B cell (primary cell): ENCODE results near the gene SOX8. TPM values are rescaled to one million over a fixed set of nuclear protein-coding genes. Genes with fewer than 3 reads are reported as not detected.
"Not testable (repeated sequence)": the region's sequence is repeated elsewhere in the genome, so short reads cannot be mapped to it uniquely, and the experiment has no call there.

Source experiments
- ATAC-seq: fragments of 200-7000 bp; cut with Tn5 transposase; one replicate; pipeline ENCODE4 v1.10.0; 2021; ENCODE audit warnings: low read depth, mild to moderate bottlenecking, moderate number of reproducible peaks, moderate library complexity
- CTCF ChIA-PET: fragments of 350-600 bp; sonication (Branson Sonifier 250); formaldehyde crosslinking; loops from one replicate; lab custom pipeline; 2021; ENCODE audit warnings: antibody characterized with exemption, inconsistent platforms; lab: Charles Lee
- POLR2A ChIA-PET: fragments of 350-600 bp; sonication (Branson Sonifier 250); formaldehyde crosslinking; loops from one replicate; lab custom pipeline; 2021; ENCODE audit warnings: antibody characterized with exemption; lab: Charles Lee
- DNase-seq: peaks from one replicate; pipeline ENCODE4 v3.0.0; 2013
- H2AFZ ChIP-seq: 2 replicates; pipeline ENCODE4 v1.6.1; 2012; ENCODE audit warnings: mild to moderate bottlenecking, low read depth, low read length; ENCODE audit not compliant: insufficient read depth, poor library complexity, severe bottlenecking
- H3K27ac ChIP-seq, 2 donors: 1 replicate in 1 of 2; 2 replicates in 1 of 2; pipeline ENCODE4 v1.5.1; 2012 to 2013; ENCODE audit warnings: low read length in 2 of 2, mild to moderate bottlenecking in 2 of 2, moderate library complexity in 1 of 2
- H3K27me3 ChIP-seq, 4 experiments: fragments of 200-600 bp in 1 of 4; sonication (generic) in 1 of 4; replicated peaks in 1 of 4; 1 replicate in 2 of 4; 2 replicates in 2 of 4; pipeline versions ENCODE4 v1.6.1 to v1.7.0; 2013 to 2016; ENCODE audit warnings: low read length in 3 of 4, mild to moderate bottlenecking in 2 of 4, mixed read lengths in 1 of 4, moderate library complexity in 1 of 4; ENCODE audit not compliant: insufficient read depth in 4 of 4, control insufficient read depth in 3 of 4; ENCODE audit errors: control extremely low read depth in 1 of 4
- H3K36me3 ChIP-seq, 2 experiments: replicated peaks in 1 of 2; 1 replicate in 1 of 2; 2 replicates in 1 of 2; pipeline versions ENCODE4 v1.6.1 to v1.7.1; 2013; ENCODE audit warnings: low read length in 1 of 2; ENCODE audit not compliant: insufficient read depth in 2 of 2, control insufficient read depth in 1 of 2; ENCODE audit errors: control extremely low read depth in 1 of 2, extremely low read depth in 1 of 2
- H3K4me1 ChIP-seq, 2 donors: fragments of 200-600 bp in 1 of 2; sonication (generic) in 1 of 2; 1 replicate in 1 of 2; 2 replicates in 1 of 2; pipeline versions ENCODE4 v1.5.1 to v1.6.1; 2013 to 2017; ENCODE audit warnings: low read length in 2 of 2; ENCODE audit not compliant: control insufficient read depth in 2 of 2, insufficient read depth in 2 of 2
- H3K4me2 ChIP-seq: replicated peaks from 2 replicates; pipeline ENCODE3; 2012; ENCODE audit warnings: mild to moderate bottlenecking, low read depth, low read length; ENCODE audit not compliant: poor library complexity, severe bottlenecking
- H3K4me3 ChIP-seq, 5 experiments: fragments of 200-600 bp in 1 of 5; sonication (generic) in 1 of 5; 1 replicate in 3 of 5; 2 replicates in 2 of 5; pipeline versions ENCODE4 v1.5.1 to v1.7.0; 2011 to 2016; ENCODE audit warnings: low read length in 4 of 5, mild to moderate bottlenecking in 4 of 5, low read depth in 2 of 5, control low read depth in 1 of 5, moderate library complexity in 1 of 5; ENCODE audit not compliant: insufficient read depth in 1 of 5; ENCODE audit errors: control extremely low read depth in 1 of 5, extremely low read depth in 1 of 5
- H3K79me2 ChIP-seq: fragments of 200-600 bp; sonication (generic); one replicate; pipeline ENCODE4 v1.6.0; 2016; ENCODE audit warnings: low read length; ENCODE audit not compliant: control insufficient read depth, insufficient read depth
- H3K9ac ChIP-seq: fragments of 200-600 bp; sonication (generic); 2 replicates; pipeline ENCODE4 v1.6.1; 2017; ENCODE audit warnings: mild to moderate bottlenecking, low read length, moderate library complexity
- H3K9me3 ChIP-seq, 3 donors: one replicate each; pipeline versions ENCODE4 v1.6.1 to v1.7.1; 2013; ENCODE audit warnings: low read length in 2 of 3; ENCODE audit not compliant: control insufficient read depth in 2 of 3, insufficient read depth in 1 of 3; ENCODE audit errors: control extremely low read depth in 1 of 3
- H4K20me1 ChIP-seq: 2 replicates; pipeline ENCODE4 v1.6.0; 2012; ENCODE audit warnings: mild to moderate bottlenecking, low read length; ENCODE audit not compliant: insufficient read depth, control insufficient read depth, poor library complexity, severe bottlenecking
- H3K27ac Mint-ChIP-seq: one replicate; pipeline ENCODE4 v1.8.0; 2021; ENCODE audit warnings: mixed read lengths
- H3K27me3 Mint-ChIP-seq: one replicate; pipeline ENCODE4 v1.8.0; 2021; ENCODE audit warnings: mixed read lengths
- H3K4me1 Mint-ChIP-seq: one replicate; pipeline ENCODE4 v1.8.0; 2021; ENCODE audit warnings: mixed read lengths
- H3K4me3 Mint-ChIP-seq: one replicate; pipeline ENCODE4 v1.8.0; 2021; ENCODE audit warnings: mixed read lengths
- H3K9me3 Mint-ChIP-seq: one replicate; pipeline ENCODE4 v1.8.0; 2022; ENCODE audit warnings: mixed read lengths; ENCODE audit not compliant: insufficient read depth
- EZH2 ChIP-seq: IDR thresholded peaks from 2 replicates; pipeline ENCODE4 v1.6.1; 2012; ENCODE audit warnings: borderline replicate concordance, low read depth, mild to moderate bottlenecking, moderate library complexity, low read length; ENCODE audit not compliant: insufficient read depth, poor library complexity, severe bottlenecking
- WGBS: methylation state at CpG from one replicate; pipeline ENCODE4 v1.1.5; 2013; ENCODE audit warnings: missing lambda C conversion rate; ENCODE audit not compliant: insufficient coverage; 5-methylcytosine and 5-hydroxymethylcytosine counted together
- intact Hi-C: fragments of 100-400 bp; cut with micrococcal nuclease; formaldehyde crosslinking; loops from one replicate; pipeline ENCODE4 v1.10.0; 2022
- polyA plus RNA-seq: library from polyadenylated mRNA; depleted of rRNA; stranded (reverse); fragments of >200 nt; gene quantifications from 2 replicates; pipeline ENCODE4 v1.2.3, GENCODE V29; 2012
- total RNA-seq, 2 donors: library from RNA; stranded (reverse); fragments of 120-200 nt in 1 of 2; gene quantifications; 1 replicate in 1 of 2; 2 replicates in 1 of 2; pipeline versions ENCODE4 v1.2.3 to v1.2.4, GENCODE V29; 2013 to 2022
- TF ChIP-seq, protein P1 (sequence below): fragments of 200-600 bp; IDR thresholded peaks from one replicate; pipeline ENCODE4 v1.8.0; 2022; ENCODE audit warnings: antibody characterized with exemption, mild to moderate bottlenecking

Gene SOX8
- total and polyA plus RNA-seq, 2 donors (not counting 1 experiment from before 2014, with no cell fraction given) = 0.03 to 1.2 TPM

DNA sequence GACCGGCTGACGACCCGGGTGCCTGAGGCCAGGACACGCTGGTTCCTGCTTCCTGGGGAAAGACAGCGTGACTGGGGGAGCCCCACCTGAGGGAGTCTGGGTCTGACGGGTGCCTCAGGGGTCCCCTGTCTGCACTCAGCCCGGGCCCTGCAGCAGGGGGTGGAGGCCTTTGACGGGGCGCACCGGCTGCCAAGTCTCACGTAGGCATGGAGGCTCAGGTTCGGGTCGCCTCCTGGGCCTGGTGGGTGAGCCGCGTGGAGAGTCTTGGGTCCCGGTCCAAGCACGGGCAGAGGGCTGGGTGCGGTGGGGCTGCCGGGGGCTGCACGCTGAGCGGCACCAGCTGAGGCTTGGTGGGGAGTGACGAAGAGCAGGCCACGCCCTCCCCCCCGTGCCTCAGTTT lies 40.9 kb downstream of the SOX8 start:
- ATAC-seq (no peak), DNase-seq (no peak)
- peaks cover 0 to 6% (median 0%) of the 10 kb centered on the region in 4 experiments for H3K27me3 ChIP-seq
- no peak overlapping the region for H3K4me3 ChIP-seq
- H3K79me2 ChIP-seq = no peaks in the 10 kb centered on the region
- H4K20me1 ChIP-seq = no peaks in the 10 kb centered on the region
- WGBS = 74% methylated on average over 24 of the region's 24 CpGs
- Mint-ChIP-seq H3K27me3 (peaks cover 3% of the 10 kb centered on the region), H3K4me1 (no peaks in the 10 kb centered on the region), H3K4me3 (no peak overlapping the region), H3K9me3 (no peaks in the 10 kb centered on the region), H3K27ac (no peak overlapping the region)
- no peak overlapping the region for H3K27ac ChIP-seq
- no peaks in the 10 kb centered on the region for H3K36me3 ChIP-seq
- ChIA-PET CTCF (no interaction called here), POLR2A (no interaction called here)
- peaks cover 0 to 3% (median 0%) of the 10 kb centered on the region in 3 donors for H3K9me3 ChIP-seq
- H3K4me1 ChIP-seq = no peaks in the 10 kb centered on the region
- intact Hi-C loops = no loop called here
- H3K4me2 ChIP-seq = no peak overlapping the region
- TF ChIP-seq, protein P1, sequence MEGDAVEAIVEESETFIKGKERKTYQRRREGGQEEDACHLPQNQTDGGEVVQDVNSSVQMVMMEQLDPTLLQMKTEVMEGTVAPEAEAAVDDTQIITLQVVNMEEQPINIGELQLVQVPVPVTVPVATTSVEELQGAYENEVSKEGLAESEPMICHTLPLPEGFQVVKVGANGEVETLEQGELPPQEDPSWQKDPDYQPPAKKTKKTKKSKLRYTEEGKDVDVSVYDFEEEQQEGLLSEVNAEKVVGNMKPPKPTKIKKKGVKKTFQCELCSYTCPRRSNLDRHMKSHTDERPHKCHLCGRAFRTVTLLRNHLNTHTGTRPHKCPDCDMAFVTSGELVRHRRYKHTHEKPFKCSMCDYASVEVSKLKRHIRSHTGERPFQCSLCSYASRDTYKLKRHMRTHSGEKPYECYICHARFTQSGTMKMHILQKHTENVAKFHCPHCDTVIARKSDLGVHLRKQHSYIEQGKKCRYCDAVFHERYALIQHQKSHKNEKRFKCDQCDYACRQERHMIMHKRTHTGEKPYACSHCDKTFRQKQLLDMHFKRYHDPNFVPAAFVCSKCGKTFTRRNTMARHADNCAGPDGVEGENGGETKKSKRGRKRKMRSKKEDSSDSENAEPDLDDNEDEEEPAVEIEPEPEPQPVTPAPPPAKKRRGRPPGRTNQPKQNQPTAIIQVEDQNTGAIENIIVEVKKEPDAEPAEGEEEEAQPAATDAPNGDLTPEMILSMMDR = no peak
- TF ChIP-seq EZH2 = no peak
- no peak overlapping the region for H2AFZ ChIP-seq
- no peak overlapping the region for H3K9ac ChIP-seq

DNA sequence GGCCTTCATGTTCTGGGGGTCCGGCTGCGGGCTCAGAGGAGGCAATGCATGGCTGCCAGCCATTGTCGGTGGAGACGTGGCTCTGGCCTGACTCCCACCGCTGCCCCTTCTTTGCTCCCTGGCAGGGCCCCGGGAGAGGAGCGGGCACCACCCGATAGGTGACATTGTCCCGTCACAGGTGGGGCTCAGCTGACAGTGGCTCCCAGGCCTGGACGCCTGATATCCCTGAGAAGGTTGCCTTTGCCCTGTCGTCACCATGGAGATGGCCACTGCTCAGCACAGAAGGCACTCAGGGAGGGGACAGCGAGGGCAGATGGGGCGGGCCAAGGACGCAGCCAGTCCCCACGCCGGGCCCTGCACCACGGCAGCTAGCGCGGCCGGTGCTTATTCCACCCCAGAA lies 42.6 kb downstream of the SOX8 start:
- ChIA-PET POLR2A (no interaction called here), CTCF (no interaction called here)
- TF ChIP-seq EZH2 = no peak
- TF ChIP-seq, protein P1 = no peak
- no peaks in the 10 kb centered on the region for H3K4me1 ChIP-seq
- no peak overlapping the region for H3K4me3 ChIP-seq
- H3K36me3 ChIP-seq = no peaks in the 10 kb centered on the region
- no peak overlapping the region for H3K9ac ChIP-seq
- Mint-ChIP-seq H3K27me3 (peaks cover under 1% of the 10 kb centered on the region), H3K4me3 (no peak overlapping the region), H3K9me3 (no peaks in the 10 kb centered on the region), H3K4me1 (no peaks in the 10 kb centered on the region), H3K27ac (no peak overlapping the region)
- no peak for DNase-seq
- no peak overlapping the region for H2AFZ ChIP-seq
- H3K79me2 ChIP-seq = no peaks in the 10 kb centered on the region
- intact Hi-C loops = no loop called here
- peaks cover 0 to 3% (median 0%) of the 10 kb centered on the region in 3 donors for H3K9me3 ChIP-seq
- no peaks in the 10 kb centered on the region for H4K20me1 ChIP-seq
- 91% methylated on average over 20 of the region's 20 CpGs for WGBS
- no peak for ATAC-seq
- H3K27me3 ChIP-seq = peaks cover 0 to 6% (median 0%) of the 10 kb centered on the region in 4 experiments
- no peak overlapping the region for H3K4me2 ChIP-seq
- H3K27ac ChIP-seq = no peak overlapping the region

GRCh38 chr16:1025183-1025809 lies 43.7 kb downstream of the SOX8 start:
- H3K27ac Mint-ChIP-seq, H3K4me2 ChIP-seq, H3K4me1 ChIP-seq, H2AFZ ChIP-seq, intact Hi-C loops, CTCF ChIA-PET, H3K4me1 Mint-ChIP-seq, ATAC-seq, POLR2A ChIA-PET, H3K4me3 Mint-ChIP-seq, H3K36me3 ChIP-seq, H4K20me1 ChIP-seq, H3K79me2 ChIP-seq, H3K4me3 ChIP-seq, H3K9me3 Mint-ChIP-seq, H3K27ac ChIP-seq, H3K9ac ChIP-seq, H3K27me3 ChIP-seq, H3K9me3 ChIP-seq, H3K27me3 Mint-ChIP-seq: not testable (repeated sequence)
- peak; percentile 36 for DNase-seq
- 68% methylated on average over 18 of the region's 24 CpGs for WGBS
